H1 (cell line): ENCODE measurements around the gene DNAH10. TPM values are rescaled to one million over a fixed set of nuclear protein-coding genes. Genes with fewer than 3 reads are reported as not detected.

Source experiments
- CTCF ChIA-PET: fragments of 300-600 bp; sonication (Branson Sonifier 250); formaldehyde crosslinking; loops from one replicate; lab custom pipeline; 2021; ENCODE audit not compliant: partially characterized antibody; lab: Charles Lee
- POLR2A ChIA-PET: fragments of 300-600 bp; sonication (Branson Sonifier 250); formaldehyde crosslinking; loops from one replicate; lab custom pipeline; 2021; ENCODE audit warnings: inconsistent platforms; ENCODE audit not compliant: partially characterized antibody; lab: Charles Lee
- DNase-seq, 2 experiments: peaks; one replicate each; pipeline versions ENCODE4 v3.0.0 to v3.0.0-alpha.2; 2010 to 2022; ENCODE audit warnings: low spot score in 2 of 2, low read depth in 1 of 2, mixed read lengths in 1 of 2
- FAIRE-seq: peaks from 2 replicates; lab custom pipeline; 2011; peaks lifted over from hg19 to GRCh38; lab: Jason Lieb, UNC
- H2AFZ ChIP-seq: 2 replicates; pipeline ENCODE4 v1.8.1; 2012; ENCODE audit warnings: low read length, inconsistent platforms
- H2AK5ac ChIP-seq: 2 replicates; pipeline ENCODE4 v1.6.1; 2013; ENCODE audit warnings: low read depth, low read length
- H2BK120ac ChIP-seq: replicated peaks from 2 replicates; pipeline ENCODE3; 2013; ENCODE audit warnings: low read depth, low read length, inconsistent platforms
- H2BK12ac ChIP-seq: 2 replicates; pipeline ENCODE4 v1.6.1; 2013; ENCODE audit warnings: low read depth, low read length
- H2BK15ac ChIP-seq: 2 replicates; pipeline ENCODE4 v1.6.1; 2013; ENCODE audit warnings: low read length
- H2BK20ac ChIP-seq: 2 replicates; pipeline ENCODE4 v1.6.1; 2013; ENCODE audit warnings: low read length
- H2BK5ac ChIP-seq: 2 replicates; pipeline ENCODE4 v1.6.1; 2013; ENCODE audit warnings: low read depth, low read length
- H3K14ac ChIP-seq: 2 replicates; pipeline ENCODE4 v1.6.1; 2013; ENCODE audit warnings: inconsistent platforms; ENCODE audit not compliant: insufficient read length
- H3K18ac ChIP-seq: 2 replicates; pipeline ENCODE4 v1.6.1; 2013; ENCODE audit warnings: low read length; ENCODE audit errors: extremely low read depth
- H3K23ac ChIP-seq: 2 replicates; pipeline ENCODE4 v1.6.1; 2013; ENCODE audit warnings: inconsistent platforms; ENCODE audit not compliant: insufficient read length
- H3K23me2 ChIP-seq: 2 replicates; pipeline ENCODE4 v1.6.1; 2013; ENCODE audit warnings: low read depth, low read length
- H3K27ac ChIP-seq: 2 replicates; pipeline ENCODE4 v1.6.1; 2011; ENCODE audit warnings: low read depth, low read length, inconsistent platforms
- H3K27me3 ChIP-seq, 4 experiments: replicated peaks in 1 of 4; 1 replicate in 1 of 4; 2 replicates in 3 of 4; pipeline versions ENCODE4 v1.6.1 to v1.8.1; 2011 to 2013; ENCODE audit warnings: low read length in 3 of 4, mild to moderate bottlenecking in 3 of 4, inconsistent platforms in 2 of 4, mixed read lengths in 2 of 4, moderate library complexity in 1 of 4; ENCODE audit not compliant: control insufficient read depth in 3 of 4, insufficient read depth in 3 of 4; ENCODE audit errors: extremely low read depth in 1 of 4
- H3K36me3 ChIP-seq, 4 experiments: 2 replicates each; pipeline versions ENCODE4 v1.6.1 to v1.8.1; 2011 to 2013; ENCODE audit warnings: mild to moderate bottlenecking in 4 of 4, low read length in 3 of 4, moderate library complexity in 2 of 4, control low read depth in 1 of 4, inconsistent platforms in 1 of 4; ENCODE audit not compliant: insufficient read depth in 4 of 4, control insufficient read depth in 2 of 4
- H3K4ac ChIP-seq: replicated peaks from 2 replicates; pipeline ENCODE3; 2013; ENCODE audit warnings: low read length, low read depth, mixed read lengths, inconsistent platforms; ENCODE audit not compliant: insufficient read length
- H3K4me1 ChIP-seq, 4 experiments: replicated peaks in 1 of 4; 1 replicate in 1 of 4; 2 replicates in 3 of 4; pipeline versions ENCODE4 v1.6.1 to v1.8.1; 2011 to 2013; ENCODE audit warnings: low read length in 3 of 4, inconsistent platforms in 2 of 4, mixed read lengths in 1 of 4; ENCODE audit not compliant: insufficient read depth in 4 of 4, control insufficient read depth in 3 of 4
- H3K4me2 ChIP-seq, 2 experiments: 2 replicates each; pipeline versions ENCODE4 v1.6.1 to v1.8.1; 2011 to 2013; ENCODE audit warnings: low read depth in 2 of 2, low read length in 2 of 2, control low read depth in 1 of 2, inconsistent platforms in 1 of 2, mild to moderate bottlenecking in 1 of 2; ENCODE audit not compliant: insufficient read depth in 1 of 2
- H3K4me3 ChIP-seq, 4 experiments: fragments of 200-600, 300-600 bp in 1 of 4; sonication (generic), shearing (Covaris generic), sonication (Bioruptor Twin) in 1 of 4; 2 replicates each; pipeline versions ENCODE4 v1.5.1 to v1.8.1; 2011 to 2016; ENCODE audit warnings: low read length in 4 of 4, low read depth in 3 of 4, control low read depth in 2 of 4, inconsistent platforms in 2 of 4, mild to moderate bottlenecking in 2 of 4, mixed read lengths in 1 of 4, moderate library complexity in 1 of 4; ENCODE audit not compliant: insufficient read depth in 2 of 4; ENCODE audit errors: extremely low read depth in 1 of 4
- H3K56ac ChIP-seq: replicated peaks from 2 replicates; pipeline ENCODE3; 2013; ENCODE audit warnings: low read depth, mild to moderate bottlenecking, mixed read lengths, low read length, inconsistent platforms; ENCODE audit not compliant: insufficient read length
- H3K79me1 ChIP-seq: 2 replicates; pipeline ENCODE4 v1.6.1; 2013; ENCODE audit warnings: low read depth, low read length, control low read depth
- H3K79me2 ChIP-seq, 2 experiments: 2 replicates each; pipeline versions ENCODE4 v1.6.1 to v1.8.1; 2012 to 2013; ENCODE audit warnings: low read length in 2 of 2, mild to moderate bottlenecking in 2 of 2, inconsistent platforms in 1 of 2; ENCODE audit not compliant: insufficient read depth in 2 of 2, control insufficient read depth in 1 of 2
- H3K9ac ChIP-seq, 4 experiments: replicated peaks in 1 of 4; 1 replicate in 1 of 4; 2 replicates in 3 of 4; pipeline versions ENCODE4 v1.6.1 to v1.8.1; 2011 to 2013; ENCODE audit warnings: low read depth in 3 of 4, low read length in 3 of 4, control low read depth in 2 of 4, mild to moderate bottlenecking in 2 of 4, moderate library complexity in 2 of 4, inconsistent platforms in 1 of 4; ENCODE audit errors: extremely low read depth in 1 of 4
- H3K9me3 ChIP-seq, 2 experiments: 2 replicates each; pipeline versions ENCODE4 v1.6.1 to v1.8.1; 2012 to 2013; ENCODE audit warnings: mild to moderate bottlenecking in 2 of 2, moderate library complexity in 2 of 2, control low read depth in 1 of 2, inconsistent platforms in 1 of 2, low read depth in 1 of 2, low read length in 1 of 2, mixed read lengths in 1 of 2; ENCODE audit not compliant: insufficient read depth in 2 of 2
- H4K20me1 ChIP-seq, 2 experiments: replicated peaks in 1 of 2; 2 replicates each; pipeline versions ENCODE3 to v1.8.1; 2011 to 2013; ENCODE audit warnings: inconsistent platforms in 2 of 2, low read length in 2 of 2, mild to moderate bottlenecking in 1 of 2; ENCODE audit not compliant: insufficient read depth in 2 of 2, control insufficient read depth in 1 of 2
- H4K5ac ChIP-seq: 2 replicates; pipeline ENCODE4 v1.6.1; 2013; ENCODE audit warnings: low read length, low read depth, mixed read lengths, inconsistent platforms; ENCODE audit not compliant: insufficient read length
- H4K8ac ChIP-seq: 2 replicates; pipeline ENCODE4 v1.8.0; 2013; ENCODE audit warnings: mild to moderate bottlenecking, moderate library complexity, low read length, inconsistent platforms; ENCODE audit not compliant: insufficient read depth; ENCODE audit errors: extremely low read depth
- H4K91ac ChIP-seq: replicated peaks from 2 replicates; pipeline ENCODE3; 2013; ENCODE audit warnings: low read length, mixed read lengths, inconsistent platforms; ENCODE audit not compliant: insufficient read length
- HDAC6 ChIP-seq: IDR thresholded peaks from one replicate; pipeline ENCODE4 v1.7.1; 2012; ENCODE audit warnings: low read depth, mild to moderate bottlenecking, inconsistent platforms, low read length, moderate library complexity
- WGBS, 2 experiments: shearing (Covaris generic) in 1 of 2; methylation state at CpG; one replicate each; pipeline versions ENCODE4 v1.1.6 to v1.1.7; 2013 to 2015; ENCODE audit warnings: low lambda C conversion rate in 2 of 2, mixed read lengths in 2 of 2, inconsistent platforms in 1 of 2, low coverage in 1 of 2, missing lambda C conversion rate in 1 of 2; ENCODE audit not compliant: insufficient replicate concordance in 2 of 2, insufficient coverage in 1 of 2, insufficient read length in 1 of 2; ENCODE audit errors: extremely low coverage in 1 of 2, missing lambda C conversion rate in 1 of 2; 5-methylcytosine and 5-hydroxymethylcytosine counted together
- polyA plus RNA-seq, 7 experiments: library from polyadenylated mRNA; depleted of rRNA in 3 of 7; stranded (reverse) in 5 of 7; unstranded in 2 of 7; fragments of >200 nt in 5 of 7; fragments of 200-250 nt in 2 of 7; gene quantifications; 1 replicate in 5 of 7; 2 replicates in 1 of 7; 4 replicates in 1 of 7; pipeline versions ENCODE4 v1.2.1 to v1.2.3, GENCODE V29; 2011 to 2013; ENCODE audit warnings: missing spikeins in 2 of 7, mixed read lengths in 2 of 7
- total RNA-seq: library from RNA; stranded (reverse); fragmentation: NEBNext Ultra II Directional; extraction: Animal tissue kit (Norgen Biotek cat#: 25700); gene quantifications from 2 replicates; pipeline ENCODE4 v1.2.1, GENCODE V29; 2021

The DNAH10 gene
- total and polyA plus RNA-seq, 2 of the 8 experiments (the other 6 are each of a cell fraction or from before 2014, with no cell fraction given): 0.02 to 0.24 TPM

GRCh38 chr12:123741937-123742572, 20.0 kb upstream of the DNAH10 start:
- H3K9me3 ChIP-seq: no peaks in the 10 kb centered on the region
- no peak for FAIRE-seq
- DNase-seq: no peak
- H2BK15ac ChIP-seq: no peak overlapping the region
- H3K36me3 ChIP-seq: peaks cover 26 to 76% (median 44%) of the 10 kb centered on the region in 4 experiments
- no peaks in the 10 kb centered on the region for H3K79me1 ChIP-seq
- no peak overlapping the region for H2BK120ac ChIP-seq
- H2AFZ ChIP-seq: no peak overlapping the region
- no peak overlapping the region for H3K14ac ChIP-seq
- POLR2A ChIA-PET: no interaction called here
- no peak overlapping the region for H4K8ac ChIP-seq
- H4K5ac ChIP-seq: no peak overlapping the region
- no peak overlapping the region for H2BK12ac ChIP-seq
- H3K4ac ChIP-seq: no peak overlapping the region
- no peak overlapping the region for H3K18ac ChIP-seq
- no peak overlapping the region for H3K4me3 ChIP-seq
- H3K27me3 ChIP-seq: no peaks in the 10 kb centered on the region
- TF ChIP-seq HDAC6: no peak
- TF ChIP-seq, all 59 proteins: peak for 0
- H2BK5ac ChIP-seq: no peak overlapping the region
- H3K9ac ChIP-seq: no peak overlapping the region
- no peaks in the 10 kb centered on the region for H3K23me2 ChIP-seq
- H3K56ac ChIP-seq: no peak overlapping the region
- no peaks in the 10 kb centered on the region for H3K79me2 ChIP-seq
- H4K20me1 ChIP-seq: peaks cover 5 to 9% of the 10 kb centered on the region in 2 experiments
- no peak overlapping the region for H3K4me2 ChIP-seq
- no peak overlapping the region for H4K91ac ChIP-seq
- H3K23ac ChIP-seq: no peak overlapping the region
- H3K27ac ChIP-seq: no peak overlapping the region
- 93% methylated on average over 14 of the region's 14 CpGs; no CpG with 5 or more reads in 1 of the 2 experiments for WGBS, 2 experiments
- no peak overlapping the region for H2BK20ac ChIP-seq
- CTCF ChIA-PET: interaction anchor here (0.7 kb wide), 1 partner anchor 127 kb away, joined by 4 read pairs; no protein-coding TSS in a partner anchor
- H2AK5ac ChIP-seq: no peak overlapping the region
- H3K4me1 ChIP-seq: no peaks in the 10 kb centered on the region
